CD4-positive, alpha-beta T cell (primary cell): ENCODE measurements around the gene AFAP1. TPM values are rescaled to one million over a fixed set of nuclear protein-coding genes. Genes with fewer than 3 reads are reported as not detected.

Experiments used
- ATAC-seq: fragments of 200-7000 bp; cut with Tn5 transposase; one replicate; pipeline ENCODE4 v1.10.0; 2022; ENCODE audit warnings: mild to moderate bottlenecking; ENCODE audit not compliant: poor library complexity
- CTCF ChIA-PET: fragments of 350-600 bp; sonication (Branson Sonifier 250); formaldehyde crosslinking; loops from one replicate; lab custom pipeline; 2021; ENCODE audit warnings: antibody characterized with exemption, inconsistent platforms; lab: Charles Lee
- POLR2A ChIA-PET: fragments of 350-600 bp; sonication (Branson Sonifier 250); formaldehyde crosslinking; loops from one replicate; lab custom pipeline; 2021; ENCODE audit warnings: antibody characterized with exemption, inconsistent platforms; lab: Charles Lee
- DNase-seq, 14 experiments: peaks; one replicate each; pipeline ENCODE4 v3.0.0-alpha.2; 2013 to 2020; ENCODE audit warnings: mixed read lengths in 2 of 14
- H3K27ac ChIP-seq, 2 donors: one replicate each; pipeline versions ENCODE4 v1.5.1 to v1.7.0; 2013; ENCODE audit warnings: low read length in 2 of 2, low read depth in 1 of 2, mild to moderate bottlenecking in 1 of 2
- H3K27me3 ChIP-seq, 2 experiments: 1 replicate in 1 of 2; 2 replicates in 1 of 2; pipeline versions ENCODE4 v1.6.1 to v1.7.0; 2013; ENCODE audit warnings: low read length in 2 of 2, control low read depth in 1 of 2, mild to moderate bottlenecking in 1 of 2, moderate library complexity in 1 of 2; ENCODE audit not compliant: insufficient read depth in 2 of 2, control insufficient read depth in 1 of 2
- H3K36me3 ChIP-seq: one replicate; pipeline ENCODE4 v1.6.1; 2013; ENCODE audit warnings: low read length, control low read depth; ENCODE audit not compliant: insufficient read depth
- H3K4me1 ChIP-seq: one replicate; pipeline ENCODE4 v1.6.1; 2013; ENCODE audit warnings: low read length, control low read depth; ENCODE audit not compliant: insufficient read depth
- H3K4me3 ChIP-seq: one replicate; pipeline ENCODE4 v1.5.1; 2013; ENCODE audit warnings: mild to moderate bottlenecking, low read length, moderate library complexity
- H3K9me3 ChIP-seq, 2 experiments: 1 replicate in 1 of 2; 2 replicates in 1 of 2; pipeline versions ENCODE4 v1.6.1 to v1.7.0; 2013; ENCODE audit warnings: low read length in 2 of 2, mild to moderate bottlenecking in 2 of 2, control low read depth in 1 of 2, moderate library complexity in 1 of 2; ENCODE audit not compliant: control insufficient read depth in 1 of 2, insufficient read depth in 1 of 2
- H3K27ac Mint-ChIP-seq: one replicate; pipeline ENCODE4 v1.8.0; 2020; ENCODE audit warnings: mixed read lengths
- H3K27me3 Mint-ChIP-seq: one replicate; pipeline ENCODE4 v1.8.0; 2021; ENCODE audit warnings: mixed read lengths
- H3K36me3 Mint-ChIP-seq: one replicate; pipeline ENCODE4 v1.8.0; 2021; ENCODE audit warnings: low read depth, mixed read lengths
- H3K4me1 Mint-ChIP-seq: one replicate; pipeline ENCODE4 v1.8.0; 2021; ENCODE audit warnings: low read depth, mixed read lengths
- H3K4me3 Mint-ChIP-seq: one replicate; pipeline ENCODE4 v1.8.0; 2020; ENCODE audit warnings: mild to moderate bottlenecking, mixed read lengths
- H3K9me3 Mint-ChIP-seq: one replicate; pipeline ENCODE4 v1.8.0; 2020; ENCODE audit warnings: mixed read lengths
- intact Hi-C, 2 experiments: fragments of 100-400 bp; cut with DNase I in 1 of 2; cut with micrococcal nuclease in 1 of 2; formaldehyde crosslinking; loops; one replicate each; pipeline versions ENCODE4 v1.15.1 to v1.9.0; 2023 to 2025; cut with DNase I, micrococcal nuclease
- total RNA-seq, 174 experiments: library from RNA in 2 of 174; stranded (reverse) in 2 of 174; gene quantifications; one replicate each; pipeline ENCODE4 v1.2.3 and lab custom pipeline; 2021 to 2026
- TF ChIP-seq, protein P1 (sequence below): fragments of 200-600 bp; IDR thresholded peaks from one replicate; pipeline ENCODE4 v1.8.0; 2022; ENCODE audit warnings: antibody characterized with exemption, mild to moderate bottlenecking

AFAP1 gene
- total RNA-seq, 2 experiments from 2014 or later = 9.8 to 10.9 TPM

DNA sequence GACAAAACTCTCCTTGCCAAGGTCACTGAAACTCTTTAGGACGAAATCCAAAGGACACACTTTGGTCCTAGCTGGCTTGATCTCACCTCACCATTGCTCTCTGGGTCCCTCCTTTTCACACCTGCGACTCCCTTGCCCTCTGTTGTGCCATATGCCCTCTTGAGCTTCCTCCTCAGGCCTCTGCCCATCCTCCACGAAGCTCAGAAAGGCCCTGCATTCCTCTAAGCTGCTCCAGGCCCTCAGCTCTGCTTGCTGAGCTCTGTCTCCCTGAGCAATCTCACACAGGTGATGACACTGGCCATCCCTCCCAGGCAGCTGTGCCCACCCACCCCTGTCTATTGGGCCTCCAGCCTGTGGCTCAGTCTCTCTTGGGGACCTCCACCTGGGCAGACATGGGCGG, 10.1 kb upstream of the AFAP1 start:
- no peak for ATAC-seq
- DNase-seq = no peak
- intact Hi-C loops = loop anchor here in 1 of 2 experiments (10.0 kb wide), 1 partner anchor 845 kb away; no protein-coding TSS in a partner anchor
- TF ChIP-seq, protein P1, sequence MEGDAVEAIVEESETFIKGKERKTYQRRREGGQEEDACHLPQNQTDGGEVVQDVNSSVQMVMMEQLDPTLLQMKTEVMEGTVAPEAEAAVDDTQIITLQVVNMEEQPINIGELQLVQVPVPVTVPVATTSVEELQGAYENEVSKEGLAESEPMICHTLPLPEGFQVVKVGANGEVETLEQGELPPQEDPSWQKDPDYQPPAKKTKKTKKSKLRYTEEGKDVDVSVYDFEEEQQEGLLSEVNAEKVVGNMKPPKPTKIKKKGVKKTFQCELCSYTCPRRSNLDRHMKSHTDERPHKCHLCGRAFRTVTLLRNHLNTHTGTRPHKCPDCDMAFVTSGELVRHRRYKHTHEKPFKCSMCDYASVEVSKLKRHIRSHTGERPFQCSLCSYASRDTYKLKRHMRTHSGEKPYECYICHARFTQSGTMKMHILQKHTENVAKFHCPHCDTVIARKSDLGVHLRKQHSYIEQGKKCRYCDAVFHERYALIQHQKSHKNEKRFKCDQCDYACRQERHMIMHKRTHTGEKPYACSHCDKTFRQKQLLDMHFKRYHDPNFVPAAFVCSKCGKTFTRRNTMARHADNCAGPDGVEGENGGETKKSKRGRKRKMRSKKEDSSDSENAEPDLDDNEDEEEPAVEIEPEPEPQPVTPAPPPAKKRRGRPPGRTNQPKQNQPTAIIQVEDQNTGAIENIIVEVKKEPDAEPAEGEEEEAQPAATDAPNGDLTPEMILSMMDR = no peak
- Mint-ChIP-seq H3K4me1 (peaks cover 6% of the 10 kb centered on the region), H3K9me3 (peaks cover 7% of the 10 kb centered on the region), H3K4me3 (no peak overlapping the region), H3K27ac (no peak overlapping the region), H3K27me3 (peaks cover 23% of the 10 kb centered on the region), H3K36me3 (peaks cover 3% of the 10 kb centered on the region)
- ChIA-PET CTCF (no interaction called here), POLR2A (no interaction called here)
- peaks cover 3% of the 10 kb centered on the region for H3K4me1 ChIP-seq
- no peak overlapping the region for H3K27ac ChIP-seq
- peaks cover 0 to 16% of the 10 kb centered on the region in 2 experiments for H3K9me3 ChIP-seq
- H3K36me3 ChIP-seq = no peaks in the 10 kb centered on the region
- H3K4me3 ChIP-seq = no peak overlapping the region
- H3K27me3 ChIP-seq = no peaks in the 10 kb centered on the region

GRCh38 chr4:7947927-7948326, 8.3 kb upstream of the AFAP1 start:
- Histone ChIP-seq H3K36me3 (no peaks in the 10 kb centered on the region), H3K4me1 (peaks cover 3% of the 10 kb centered on the region), H3K9me3 (peaks cover 0 to 8% of the 10 kb centered on the region in 2 experiments), H3K27ac (no peak overlapping the region), H3K27me3 (no peaks in the 10 kb centered on the region), H3K4me3 (no peak overlapping the region)
- POLR2A ChIA-PET = interaction anchor here (1.1 kb wide), 1 partner anchor 10 kb away, joined by 6 read pairs; no protein-coding TSS in a partner anchor
- DNase-seq (peak in 2 of 14 experiments; percentile 41 to 43), ATAC-seq (peak; percentile 92)
- H3K36me3 Mint-ChIP-seq = peaks cover 2% of the 10 kb centered on the region
- CTCF ChIA-PET = no interaction called here
- no peak overlapping the region for H3K4me3 Mint-ChIP-seq
- H3K4me1 Mint-ChIP-seq = peaks cover 6% of the 10 kb centered on the region
- H3K9me3 Mint-ChIP-seq = peaks cover 3% of the 10 kb centered on the region
- H3K27me3 Mint-ChIP-seq = peaks cover 28% of the 10 kb centered on the region
- TF ChIP-seq, protein P1 = no peak
- no peak overlapping the region for H3K27ac Mint-ChIP-seq
- intact Hi-C loops = loop anchor here in 1 of 2 experiments (10.0 kb wide), 1 partner anchor 843 kb away; no protein-coding TSS in a partner anchor

DNA sequence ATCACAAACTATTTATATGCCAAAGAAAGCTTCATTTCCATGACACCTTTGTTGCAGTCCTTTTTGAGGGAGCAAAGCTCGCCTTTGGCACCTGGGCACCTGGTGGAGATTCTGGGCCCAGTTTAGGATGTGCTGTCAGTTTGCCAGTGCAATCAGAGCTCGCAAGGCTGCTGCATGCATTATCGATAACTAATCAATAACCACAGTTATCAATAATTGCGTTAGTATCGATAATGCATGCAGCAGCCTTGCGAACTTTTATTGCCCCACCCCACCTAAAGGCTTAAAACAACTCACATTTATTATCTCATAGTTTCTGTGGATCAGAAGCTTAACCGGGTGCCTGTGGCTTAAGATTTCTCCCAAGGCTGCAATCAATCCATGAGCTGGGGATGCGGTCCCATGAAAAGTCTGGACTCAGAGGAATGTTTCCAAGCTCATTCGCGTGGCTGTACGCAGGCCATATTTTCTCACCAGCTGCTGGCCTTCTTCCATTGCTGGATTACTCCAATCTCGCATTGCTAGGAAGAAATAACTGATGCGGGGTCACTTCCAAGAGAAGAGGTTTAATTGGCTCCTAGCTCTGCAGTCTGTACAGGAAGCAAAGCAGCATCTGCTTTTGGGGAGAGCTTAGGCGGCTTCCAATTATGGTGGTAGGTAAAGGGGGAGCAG, 6.2 kb upstream of the AFAP1 start:
- ChIA-PET CTCF (no interaction called here), POLR2A (no interaction called here)
- H3K4me3 ChIP-seq = no peak overlapping the region
- ATAC-seq (no peak), DNase-seq (no peak)
- TF ChIP-seq, protein P1 = no peak
- H3K27ac ChIP-seq = no peak overlapping the region
- peaks cover 0 to 6% of the 10 kb centered on the region in 2 experiments for H3K9me3 ChIP-seq
- H3K27me3 ChIP-seq = no peaks in the 10 kb centered on the region
- H3K27me3 Mint-ChIP-seq = peaks cover 28% of the 10 kb centered on the region
- peaks cover 3% of the 10 kb centered on the region for H3K4me1 ChIP-seq
- intact Hi-C loops = loop anchor here in 1 of 2 experiments (10.0 kb wide), 1 partner anchor 841 kb away; no protein-coding TSS in a partner anchor
- H3K36me3 Mint-ChIP-seq = no peaks in the 10 kb centered on the region
- H3K9me3 Mint-ChIP-seq = no peaks in the 10 kb centered on the region
- no peak overlapping the region for H3K4me3 Mint-ChIP-seq
- peaks cover 12% of the 10 kb centered on the region for H3K4me1 Mint-ChIP-seq
- no peaks in the 10 kb centered on the region for H3K36me3 ChIP-seq
- no peak overlapping the region for H3K27ac Mint-ChIP-seq
